NOMO-1 (cell line): ENCODE results near the gene FBXL4.

Source experiments
- DNase-seq, 2 experiments: peaks; one replicate each; lab custom pipeline; 2025; ENCODE audit not compliant: unreplicated experiment in 2 of 2; lab: John Stamatoyannopoulos, UW

Gene FBXL4

DNA sequence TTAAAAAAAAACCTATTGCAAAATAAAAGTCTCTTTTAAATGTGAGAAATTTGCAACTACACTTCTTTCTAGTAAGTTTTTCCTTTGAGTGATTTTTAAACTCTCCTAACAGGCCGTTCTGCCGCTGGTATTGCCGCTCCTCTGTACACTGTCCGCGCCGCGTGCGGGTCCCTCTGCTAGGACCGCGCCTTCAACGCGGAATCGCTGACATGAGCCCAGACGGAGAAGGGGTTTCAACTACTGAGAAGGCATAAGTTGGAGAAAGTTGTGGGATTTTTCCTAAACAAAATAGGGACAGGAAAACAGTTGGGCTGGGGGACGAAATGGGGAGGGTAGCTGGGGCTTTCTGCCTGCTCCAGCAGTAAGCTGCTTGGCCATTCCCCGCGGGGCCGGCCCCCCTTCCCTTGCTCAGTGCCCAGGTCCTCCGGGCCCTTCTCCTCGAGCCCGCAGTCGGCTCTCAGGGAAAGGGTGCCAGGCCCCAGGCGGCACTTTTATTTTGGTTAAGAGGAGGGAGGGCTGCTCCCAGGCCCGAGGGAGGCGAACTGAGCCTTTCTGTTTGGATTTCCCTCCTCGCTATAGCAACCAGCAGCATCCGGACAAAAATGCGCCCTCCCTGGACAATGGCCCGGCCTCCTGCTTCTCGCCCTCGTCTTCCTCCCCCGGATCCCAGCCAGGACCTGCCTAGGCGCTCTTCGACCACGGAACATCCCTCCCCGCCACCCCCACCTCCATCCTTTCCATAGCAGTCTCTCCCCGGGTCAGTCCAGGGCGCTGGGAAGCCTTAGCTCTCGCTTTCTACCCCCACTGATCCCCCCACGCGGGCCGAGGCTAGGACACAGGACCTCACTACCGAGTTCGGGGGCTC is 120.2 kb downstream of the FBXL4 start:
- DNase-seq, result no peak

DNA sequence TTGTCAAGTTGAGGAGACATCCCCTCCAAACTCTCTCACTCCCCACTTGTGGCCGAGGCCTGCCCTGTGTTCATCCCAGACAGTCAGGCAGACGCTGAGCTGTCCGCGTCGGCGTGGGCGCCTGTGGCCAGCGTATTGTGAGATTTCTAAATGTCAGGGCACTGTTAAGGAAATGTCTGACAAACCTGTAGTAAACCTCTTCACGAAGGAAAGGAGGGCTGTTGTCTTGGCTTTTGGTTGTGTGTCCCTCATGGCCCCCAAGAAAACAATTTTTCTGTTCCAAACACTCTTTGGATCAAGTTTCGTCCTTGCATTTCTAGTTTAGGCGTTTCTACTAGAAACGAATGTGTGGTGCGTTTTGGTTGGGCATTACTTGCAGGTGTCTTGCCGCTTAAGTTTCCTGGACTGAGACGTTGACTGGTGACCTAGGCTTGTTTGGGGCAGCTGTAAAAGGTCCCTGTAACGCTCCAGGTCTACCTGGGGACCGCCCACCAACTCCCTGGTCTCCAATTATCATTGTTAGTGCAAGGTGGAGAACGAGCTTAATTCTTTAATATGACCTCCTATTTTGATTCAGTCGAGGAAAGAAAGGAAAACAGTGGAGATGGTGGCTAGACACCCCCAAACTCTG is 122.0 kb downstream of the FBXL4 start:
- DNase-seq, result no peak

DNA sequence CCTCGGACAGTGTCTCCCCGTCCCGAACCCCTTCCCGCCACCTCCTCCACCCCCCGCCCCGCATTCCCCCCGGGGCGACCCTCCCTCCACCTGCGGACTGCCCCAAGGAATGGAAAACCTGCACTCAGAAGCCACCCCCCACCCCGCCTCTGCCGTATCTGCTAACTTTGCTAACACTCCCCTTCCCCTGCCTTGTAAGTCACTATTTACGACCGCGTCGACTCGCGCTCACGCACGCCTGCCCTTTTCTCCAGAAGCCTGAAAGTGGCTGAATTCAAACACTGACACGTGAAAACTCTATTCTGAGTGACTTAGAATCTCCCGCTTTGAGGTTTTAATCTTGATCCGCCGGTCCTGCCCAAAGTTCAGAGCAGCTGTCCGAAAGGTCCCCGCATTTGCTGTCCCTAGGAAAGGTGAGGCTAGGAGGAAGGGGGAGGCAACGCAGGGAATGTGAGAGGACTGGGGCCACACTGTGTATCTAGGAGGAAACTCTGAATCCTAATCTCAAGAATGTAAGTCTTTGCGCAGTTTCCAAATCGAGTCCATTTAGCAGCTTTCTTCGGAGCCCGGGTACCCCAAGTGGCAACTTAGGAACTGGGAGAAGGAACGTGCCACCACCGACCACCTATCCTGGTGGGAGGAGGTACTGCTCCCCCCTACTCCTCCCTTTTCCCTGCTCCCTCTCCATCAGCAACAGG is 122.7 kb downstream of the FBXL4 start:
- no peak for DNase-seq

DNA sequence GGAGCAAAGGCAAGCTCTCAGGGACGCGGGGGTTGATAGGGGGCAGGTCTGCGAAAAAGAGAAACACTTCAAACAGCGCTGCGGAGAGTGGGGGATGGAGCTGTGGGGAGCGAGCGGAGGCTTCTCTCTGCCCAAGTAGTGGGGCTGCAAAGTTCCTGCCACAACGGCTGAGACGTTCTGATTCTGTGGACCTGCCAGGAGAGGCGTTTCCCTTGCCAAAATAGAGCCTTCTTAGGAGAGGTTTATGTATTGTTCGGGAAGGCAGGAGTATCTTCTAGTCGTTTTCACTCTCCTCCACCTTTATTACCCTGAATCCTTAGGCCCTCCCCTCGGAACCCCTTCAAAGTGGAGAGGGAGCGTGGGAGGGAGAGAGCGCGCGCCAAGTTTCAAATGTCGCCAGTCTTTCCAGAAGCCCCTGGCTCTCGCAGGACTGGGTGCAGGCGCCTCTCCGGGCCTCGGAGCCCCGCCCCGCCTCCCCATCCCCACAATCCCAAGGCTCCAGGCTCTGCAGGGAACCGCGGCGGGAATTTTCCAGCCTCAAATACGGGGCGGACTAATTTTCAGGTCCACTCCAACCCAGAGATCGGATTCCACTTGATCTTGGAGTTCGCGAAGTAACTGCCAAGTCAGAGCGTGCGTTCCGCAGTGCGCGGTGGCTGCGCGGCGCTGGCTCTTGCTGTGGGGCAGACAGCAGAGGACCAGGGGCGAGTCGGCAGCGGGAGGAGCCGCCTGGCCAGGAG is 123.4 kb downstream of the FBXL4 start:
- no peak for DNase-seq

DNA sequence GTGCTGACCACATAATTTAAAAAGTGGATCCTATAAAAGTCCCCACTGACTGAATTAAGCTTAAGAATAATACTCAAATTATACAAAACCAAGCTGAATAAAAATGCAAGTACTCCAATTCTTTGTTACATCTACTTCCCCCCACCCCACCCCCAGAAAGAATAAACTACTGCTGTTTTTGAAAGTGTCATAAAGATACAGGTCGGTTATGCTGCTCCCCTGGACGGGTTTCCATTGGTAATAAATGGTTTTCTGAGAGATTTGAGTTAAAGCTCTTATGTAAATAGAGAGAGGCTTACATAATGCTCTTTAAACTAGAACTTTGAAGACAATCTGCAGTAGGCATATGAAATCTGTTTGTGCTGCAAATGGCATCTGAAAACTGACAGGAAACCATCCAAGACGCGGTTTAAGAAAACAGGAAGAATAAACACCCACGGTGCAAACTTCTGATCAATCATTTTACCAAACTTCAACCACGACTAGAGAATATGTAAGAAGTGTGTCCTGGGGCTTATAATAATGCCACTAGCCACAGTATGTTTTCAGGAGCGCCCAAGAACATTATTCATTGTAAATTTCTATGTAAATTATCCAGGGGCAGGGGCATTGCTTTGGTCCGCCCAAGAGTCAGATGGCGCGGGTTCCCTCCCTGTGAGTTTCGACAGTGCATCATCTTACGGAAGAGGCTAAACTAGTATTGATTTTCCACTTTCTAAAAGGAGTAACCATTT is 124.2 kb downstream of the FBXL4 start:
- no peak for DNase-seq

DNA sequence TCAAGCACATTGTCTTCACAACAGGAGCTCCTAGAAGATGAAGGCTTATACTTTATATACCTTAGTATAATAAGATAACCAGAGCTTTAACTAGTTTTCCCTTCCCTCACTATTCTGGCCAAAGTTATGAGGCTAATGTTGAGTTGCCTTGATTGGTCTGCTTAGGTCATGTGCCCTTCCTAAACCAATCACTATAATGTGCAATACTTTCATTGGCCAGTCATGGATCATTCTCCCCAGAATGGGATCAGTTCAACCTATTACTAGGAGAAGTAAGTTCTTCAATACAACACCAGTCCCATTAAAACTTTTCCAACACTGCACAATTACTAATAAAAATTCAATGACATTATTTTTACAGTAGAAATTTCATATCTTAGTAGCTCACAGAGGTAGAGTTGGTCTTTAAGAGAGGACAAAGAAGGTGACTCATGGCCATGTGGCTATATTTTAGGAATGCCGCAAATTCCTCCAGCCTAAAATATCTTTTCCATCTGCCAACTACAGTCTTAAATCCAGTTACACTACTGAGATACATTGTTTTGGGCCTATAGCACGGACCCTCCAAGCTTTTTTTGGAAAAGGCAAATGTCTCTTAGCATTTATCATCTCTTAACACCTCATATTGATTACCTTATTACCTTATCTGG is 125.9 kb downstream of the FBXL4 start:
- no peak for DNase-seq
